Dermis blood vessel endothelial cell (primary cell): ENCODE data around the gene ZFX. TPM values are rescaled to one million over a fixed set of nuclear protein-coding genes. Genes with fewer than 3 reads are reported as not detected.
"Not testable (repeated sequence)": the region's sequence is repeated elsewhere in the genome, so short reads cannot be mapped to it uniquely, and the experiment has no call there.

Experiments
- DNase-seq: peaks from one replicate; pipeline ENCODE4 v3.0.0; 2010
- total RNA-seq: library from RNA; depleted of rRNA; stranded (reverse); fragments of >200 nt; gene quantifications from 2 replicates; pipeline ENCODE4 v1.2.3, GENCODE V29; 2014

Gene ZFX
- total RNA-seq, result 56.0 and 91.2 TPM in 2 replicates

DNA sequence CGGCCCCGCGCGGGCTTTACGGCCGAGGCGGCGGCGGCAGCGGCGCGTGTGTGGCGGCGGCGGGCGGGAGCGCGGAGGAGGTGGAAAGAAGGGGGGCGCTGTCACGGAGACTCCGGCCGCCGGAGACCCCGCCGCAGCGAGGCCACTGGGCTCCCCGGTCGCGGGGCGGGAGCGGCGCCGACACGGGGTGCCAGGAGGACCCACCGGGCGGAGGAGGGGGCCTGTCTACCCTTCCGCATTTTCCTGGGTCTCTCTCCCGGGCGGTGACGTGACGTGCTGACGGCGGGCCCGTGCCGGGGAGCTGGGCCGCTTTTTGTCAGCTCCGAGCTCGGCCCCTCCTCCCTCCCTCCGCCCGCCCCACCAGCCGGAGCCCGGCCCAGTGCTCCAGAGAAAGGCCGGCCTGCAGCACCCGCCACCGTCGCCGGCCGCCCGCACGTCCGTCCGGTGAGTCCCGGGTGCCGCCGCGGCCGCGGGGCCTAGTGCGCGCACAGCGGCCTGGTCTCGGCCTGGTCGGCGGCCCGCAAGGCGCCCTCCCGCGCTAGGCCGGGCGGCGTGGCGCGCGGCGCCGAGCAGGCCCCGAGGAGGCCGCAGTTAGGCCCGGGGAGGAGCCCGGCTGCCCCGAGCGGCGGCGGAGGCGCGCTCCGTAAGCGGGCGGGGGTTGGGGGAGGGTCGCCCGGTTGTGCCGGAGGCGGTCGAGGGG lies at the start of gene ZFX:
Gene ZFX (plus strand): TSS at position 379 of the 700 bp plus-strand sequence. CDS start 23,014 bp downstream, outside the sequence.
- DNase-seq, result peak; percentile 55

DNA sequence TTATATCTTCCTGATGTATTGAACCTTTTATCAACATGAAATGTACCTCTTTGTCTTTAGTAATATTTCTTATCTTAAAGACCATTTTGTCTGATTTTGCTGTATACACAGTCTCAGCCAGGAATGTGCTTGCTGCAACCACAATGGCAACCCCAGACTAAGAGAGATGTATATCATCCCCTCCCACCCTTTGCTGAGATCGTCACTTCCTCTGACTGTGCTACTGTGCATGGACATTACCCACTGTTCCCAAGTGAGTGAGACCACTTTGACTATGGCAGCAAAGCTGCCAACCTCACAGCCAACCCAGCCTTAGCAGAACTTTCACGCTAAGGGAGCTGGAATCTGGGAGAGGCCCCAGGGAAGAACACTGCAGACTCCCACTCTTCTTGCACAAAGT lies 48.8 kb upstream of the ZFX start:
- peak; percentile 4 for DNase-seq

DNA sequence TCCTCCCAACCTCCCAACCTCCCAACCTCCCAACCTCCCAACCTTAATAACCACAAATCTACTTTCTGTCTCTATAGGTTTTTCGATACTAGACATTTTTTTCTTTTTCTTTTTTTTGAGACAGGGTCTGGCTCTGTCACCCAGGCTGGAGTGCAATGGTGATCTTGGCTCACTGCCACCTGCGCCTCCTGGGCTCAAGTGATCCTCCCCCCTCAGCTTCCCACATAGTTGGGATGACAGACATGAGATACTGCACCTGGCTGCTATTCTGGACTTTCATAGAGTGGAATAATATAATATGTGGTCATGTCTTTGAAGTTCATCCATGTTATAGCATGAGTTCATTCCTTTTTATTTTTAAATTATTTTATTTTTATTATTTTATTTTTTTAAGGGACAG lies 39.5 kb upstream of the ZFX start:
- no peak for DNase-seq

GRCh38 chrX:24113181-24113580 lies 36.3 kb upstream of the ZFX start:
- no peak for DNase-seq

DNA sequence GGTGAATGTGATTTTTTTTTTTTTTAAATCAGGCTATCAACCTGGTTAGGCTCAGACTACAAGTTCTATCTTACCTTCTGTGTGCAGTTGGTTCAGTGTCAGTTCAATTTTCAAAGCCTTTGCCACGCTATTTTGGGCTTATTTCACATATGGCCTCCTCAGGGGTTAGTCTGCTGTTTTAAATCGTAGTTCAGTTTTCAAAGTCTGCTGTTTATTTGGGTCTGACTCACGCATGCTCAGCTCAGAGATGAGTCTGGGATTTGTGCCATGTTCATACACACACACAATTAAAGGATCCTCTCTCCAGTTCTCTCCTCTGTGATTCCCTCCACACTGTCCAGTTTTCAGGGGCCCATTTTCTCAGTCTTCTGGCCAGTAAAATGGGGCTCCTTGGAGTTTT lies 32.3 kb upstream of the ZFX start:
- peak; percentile 39 for DNase-seq

DNA sequence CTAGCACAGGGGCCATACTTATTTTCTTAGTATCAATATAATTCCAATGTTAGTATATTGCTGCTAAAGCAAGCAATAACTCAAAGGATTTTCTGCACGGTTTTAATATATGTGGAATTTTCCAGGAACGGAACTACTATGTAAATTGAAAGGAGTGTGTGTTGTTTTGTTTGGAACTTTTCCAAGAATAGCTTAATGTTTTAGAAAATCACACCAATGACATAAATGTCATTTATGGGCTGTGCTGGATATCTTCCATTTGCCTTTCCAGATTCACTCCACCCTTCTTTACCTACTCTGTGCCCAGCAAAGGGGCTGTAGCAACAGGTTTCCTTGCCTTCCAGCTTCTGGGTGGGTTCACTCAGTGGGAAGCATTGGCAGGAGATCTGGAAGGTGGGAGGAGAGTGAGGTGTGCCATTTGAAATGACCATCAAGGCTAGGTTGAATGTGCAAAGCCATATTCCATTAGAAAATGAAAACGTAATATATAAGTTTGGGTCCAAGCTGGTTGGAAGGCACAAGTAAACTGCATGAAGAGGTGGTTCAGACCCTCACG lies 25.2 kb upstream of the ZFX start:
- peak; percentile 37 for DNase-seq

- no peak for DNase-seq
These were observed 24.4 kb upstream of the ZFX start for GRCh38 chrX:24125028-24125612.

DNA sequence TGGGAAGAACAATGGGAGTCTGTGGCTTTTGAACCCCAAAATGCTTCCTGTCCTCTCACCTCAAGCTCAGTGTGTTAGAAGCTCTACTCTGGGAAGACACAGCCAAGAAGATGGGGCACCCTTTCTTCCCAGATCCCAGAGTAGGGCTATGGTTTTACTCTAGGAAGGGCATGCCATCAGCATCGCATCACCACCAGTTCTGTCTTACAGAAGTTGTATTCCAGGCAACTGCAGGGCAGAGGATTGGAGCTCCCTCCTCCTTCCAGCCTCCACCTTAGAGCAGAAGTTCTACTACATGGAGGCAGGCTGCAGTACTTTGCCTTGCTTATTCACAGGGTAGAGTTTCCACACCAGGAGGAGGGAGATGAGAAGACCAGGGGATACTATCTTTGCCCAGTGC lies 18.1 kb upstream of the ZFX start:
- DNase-seq, result no peak

DNA sequence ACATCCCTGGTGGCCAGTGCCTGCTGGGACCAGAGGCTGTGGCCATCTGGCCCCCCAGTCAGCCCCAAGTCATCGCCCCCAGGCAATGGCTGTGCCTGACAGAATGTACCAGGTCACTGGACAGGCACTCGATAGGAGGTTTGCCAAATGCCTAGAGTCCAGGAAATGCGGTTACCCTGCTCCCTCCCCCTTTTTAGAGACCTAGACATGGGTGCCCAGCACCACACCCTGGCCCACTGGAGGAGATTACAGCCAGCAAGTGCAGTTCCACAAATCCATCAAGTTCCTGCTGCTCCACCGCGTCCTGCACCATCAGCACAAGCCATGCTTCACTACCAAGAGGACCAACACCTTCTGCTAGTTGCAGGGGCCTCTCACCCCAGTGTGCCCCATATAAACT lies 16.2 kb upstream of the ZFX start:
- DNase-seq, result no peak

GRCh38 chrX:24135768-24136167 lies 13.8 kb upstream of the ZFX start:
- DNase-seq, result not testable (repeated sequence)

GRCh38 chrX:24137192-24137591 lies 12.3 kb upstream of the ZFX start:
- no peak for DNase-seq

DNA sequence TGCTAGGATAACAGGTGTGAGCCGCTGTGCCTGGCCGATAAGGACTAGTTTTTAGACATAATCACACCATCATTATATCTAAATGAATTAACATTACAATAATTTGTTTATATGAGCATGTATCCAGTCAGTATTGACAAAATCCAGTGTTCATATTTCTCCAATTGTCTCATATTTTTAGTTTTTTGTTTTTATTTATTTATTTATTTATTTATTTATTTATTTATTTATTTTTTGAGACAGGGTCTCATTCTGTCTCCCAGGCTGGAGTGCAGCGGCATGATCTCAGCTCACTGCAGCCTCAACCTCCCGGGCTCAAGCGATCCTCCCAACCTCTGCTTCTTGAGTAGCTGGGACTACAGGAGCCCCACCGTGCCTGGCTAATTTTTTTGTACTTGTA lies 5.5 kb upstream of the ZFX start:
- not testable (repeated sequence) for DNase-seq

DNA sequence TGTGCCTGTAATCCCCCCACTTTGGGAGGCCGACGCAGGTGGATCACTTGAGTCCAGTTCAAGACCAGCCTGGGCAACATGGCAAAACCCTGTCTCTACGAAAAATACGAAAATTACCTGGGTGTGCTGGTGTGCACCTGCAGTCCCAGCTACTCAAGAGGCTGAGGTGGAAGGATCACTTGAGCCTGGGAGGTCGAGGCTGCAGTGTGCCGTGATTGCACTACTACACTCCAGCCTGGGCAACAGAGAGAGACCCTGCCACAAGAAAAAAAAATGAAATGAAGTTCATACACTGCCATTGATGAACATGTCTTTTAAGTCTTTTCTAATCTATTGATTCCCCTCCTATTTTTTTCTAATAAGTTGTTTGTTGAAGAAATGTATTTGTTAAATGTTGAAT lies 5.0 kb upstream of the ZFX start:
- no peak for DNase-seq

DNA sequence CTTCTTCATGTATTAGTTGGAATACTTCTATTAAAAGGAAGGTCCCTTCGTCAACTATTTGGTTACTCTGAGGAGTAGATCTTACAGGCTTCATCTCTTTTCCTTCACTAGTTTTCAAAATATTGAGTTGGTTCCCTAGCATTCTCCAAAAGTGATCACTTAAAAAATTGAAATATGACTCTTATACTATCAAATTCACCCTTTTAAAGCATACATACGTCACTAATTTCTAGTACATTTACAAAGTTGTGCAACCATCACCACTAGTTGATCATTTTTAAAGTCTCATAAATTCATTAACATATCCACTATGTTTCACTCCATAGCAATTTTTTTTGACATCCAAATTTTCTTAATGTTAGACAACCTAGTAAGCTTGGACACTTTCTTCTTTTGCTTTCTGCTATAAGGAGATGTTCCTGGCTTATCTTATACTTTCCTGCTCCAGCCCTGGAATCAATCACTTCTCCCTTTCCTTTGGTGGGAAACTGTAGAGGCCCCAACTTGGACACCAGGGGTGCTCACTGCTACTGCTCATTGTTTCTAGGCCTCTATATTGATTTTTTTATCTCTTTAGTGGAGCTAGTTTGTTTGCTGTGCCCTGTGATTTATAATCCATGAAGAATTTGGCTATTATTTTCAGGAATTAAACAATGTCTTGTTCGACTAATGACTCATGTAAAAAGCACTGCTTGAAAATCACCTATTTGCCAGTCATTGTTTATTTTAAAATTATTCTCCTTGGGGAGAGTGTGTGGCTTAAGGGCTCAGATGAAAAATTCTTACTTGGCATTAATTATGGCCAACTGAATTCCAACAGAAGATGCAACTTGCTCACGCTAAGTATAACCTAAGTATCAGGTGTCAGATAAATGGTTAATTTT lies 4.0 kb upstream of the ZFX start:
- peak; percentile 48 for DNase-seq

DNA sequence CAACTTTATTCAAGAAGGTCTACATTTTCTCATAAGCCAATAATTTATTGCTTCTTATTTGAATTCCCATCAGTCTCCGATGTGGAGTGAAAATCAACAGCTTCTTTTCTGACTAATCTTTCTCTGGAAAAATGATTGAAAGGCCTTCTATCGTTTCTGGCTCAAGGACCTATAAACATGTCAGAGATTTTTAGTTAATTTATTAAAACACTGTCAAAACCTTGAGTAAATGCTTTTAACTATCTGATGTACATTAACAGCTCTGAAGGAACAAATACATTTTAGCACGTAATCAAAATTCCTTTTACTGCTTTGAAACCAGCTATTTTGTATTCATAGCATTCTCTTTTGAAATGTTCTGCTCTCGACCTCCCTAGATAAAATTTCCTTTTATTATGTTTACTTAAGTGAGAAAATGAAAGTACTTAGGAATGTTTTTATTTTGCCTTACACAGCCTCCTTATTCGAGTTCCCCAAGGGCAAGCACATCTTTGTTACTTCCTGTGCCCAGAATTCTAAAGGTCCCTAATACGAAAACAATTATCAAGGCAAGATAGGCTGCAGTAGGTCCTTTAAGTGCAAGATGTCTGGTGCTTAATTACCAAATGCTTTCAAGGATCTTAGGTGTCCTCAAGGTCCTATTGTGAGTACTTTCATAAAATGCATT lies 3.1 kb upstream of the ZFX start:
- no peak for DNase-seq

DNA sequence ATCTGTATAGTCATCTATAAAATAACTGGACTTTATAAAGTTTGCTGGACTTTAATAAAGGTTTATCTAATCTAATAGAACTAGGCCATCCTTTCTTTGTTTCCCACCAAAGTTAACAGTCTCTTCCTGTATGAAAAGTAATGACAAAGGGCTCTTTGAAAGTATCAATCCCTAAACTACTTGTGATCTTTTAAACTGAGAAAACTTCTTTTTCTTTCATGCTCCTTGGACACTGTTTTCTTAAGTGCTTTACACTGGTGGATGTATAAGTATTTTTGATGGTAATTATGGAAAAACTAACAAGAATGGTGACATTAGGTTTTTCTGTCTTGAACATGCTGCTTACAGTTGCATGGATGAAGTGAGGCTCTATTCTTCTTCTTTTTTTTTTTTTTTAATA lies 2.4 kb upstream of the ZFX start:
- no peak for DNase-seq

DNA sequence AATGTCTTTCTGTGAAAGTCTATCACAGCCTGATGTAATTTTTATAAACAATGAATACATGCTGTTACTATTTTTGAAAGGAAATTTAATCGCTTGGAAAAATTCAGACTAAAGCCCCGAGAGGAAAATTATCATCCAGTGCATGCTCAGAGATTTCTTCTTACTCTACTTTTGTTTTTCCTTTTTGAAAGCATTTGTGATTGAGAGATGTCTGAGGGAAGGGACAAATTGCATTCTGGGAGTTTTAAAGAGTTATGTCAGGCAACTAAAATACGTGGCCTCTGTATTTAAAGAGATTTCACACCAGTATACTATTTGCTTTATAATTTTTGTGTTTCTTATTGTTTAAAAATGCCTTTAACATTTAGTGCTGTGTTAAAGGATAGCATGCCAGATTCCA lies 1.4 kb upstream of the ZFX start:
- DNase-seq, result no peak

GRCh38 chrX:24148535-24149350 lies 786 bp upstream of the ZFX start:
- DNase-seq, result peak; percentile 27

DNA sequence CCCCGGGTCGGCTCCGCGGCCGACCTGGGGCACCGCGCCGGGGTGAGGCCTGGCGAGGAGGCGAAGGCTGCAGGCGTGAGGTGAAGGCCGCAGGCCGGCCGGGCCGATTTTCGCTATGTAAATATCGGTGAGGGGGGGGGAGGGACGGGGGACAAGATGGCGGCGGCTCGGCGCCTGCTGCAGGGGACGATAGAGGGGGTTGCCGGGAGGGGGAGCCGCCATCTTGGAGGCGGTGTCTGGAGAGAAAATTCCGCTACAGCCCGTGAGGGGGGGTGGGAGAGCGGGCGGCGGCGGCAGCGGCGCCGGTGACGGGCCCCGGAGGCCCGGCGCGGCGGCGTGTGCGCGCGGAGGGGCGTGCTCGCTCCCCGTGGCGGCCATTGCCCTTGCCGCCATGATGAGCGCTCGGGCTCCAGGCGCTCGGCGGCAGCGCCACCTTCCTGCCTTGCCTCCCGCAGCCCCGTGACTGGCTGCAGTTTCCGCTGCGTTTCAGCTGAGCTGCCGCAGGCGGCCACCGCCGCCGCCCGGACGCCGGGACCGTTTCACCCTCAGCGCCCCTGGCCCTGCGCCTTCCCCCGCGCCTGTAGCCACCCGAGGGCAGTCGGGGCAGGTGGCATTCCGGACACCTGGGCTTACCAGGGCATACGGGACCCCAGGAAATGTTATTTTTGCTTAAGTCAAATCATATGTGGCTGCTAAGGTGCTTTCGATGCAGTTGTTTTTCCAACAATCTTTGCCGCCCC lies 692 bp downstream of the ZFX start:
- DNase-seq, result peak; percentile 80

DNA sequence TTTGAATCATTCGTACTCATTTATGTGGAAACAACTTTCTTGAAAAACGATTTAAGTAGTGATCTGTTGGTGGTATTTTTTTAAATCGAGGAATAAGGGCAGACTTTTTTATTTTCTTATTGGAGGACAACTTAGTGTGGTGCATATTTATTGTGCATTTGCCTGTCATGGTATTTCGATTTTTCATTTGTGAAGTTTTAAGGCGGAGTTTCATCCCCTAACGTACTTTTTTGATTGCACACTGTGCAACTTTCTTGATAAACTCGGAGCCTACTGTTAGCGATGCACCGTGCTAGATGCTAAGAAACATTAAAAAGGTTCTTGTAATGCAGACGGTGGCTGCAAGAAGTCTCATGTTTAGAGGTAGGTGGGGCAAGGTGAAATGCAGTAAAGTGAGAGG lies 1.4 kb downstream of the ZFX start:
- DNase-seq, result no peak

GRCh38 chrX:24151513-24151912 lies 2.0 kb downstream of the ZFX start:
- no peak for DNase-seq
